ENCODE measurements around the gene KRTAP5-7. TPM values are rescaled to one million over a fixed set of nuclear protein-coding genes. Genes with fewer than 3 reads are reported as not detected.
"Not testable (repeated sequence)": the region's sequence is repeated elsewhere in the genome, so short reads cannot be mapped to it uniquely, and the experiment has no call there.

The KRTAP5-7 gene
- total and polyA plus RNA-seq, 2 of the 13 experiments (the other 11 are each of a cell fraction or from before 2014, with no cell fraction given), result 0.54 TPM; not detected in 1

GRCh38 chr11:71534711-71535608 is 7.9 kb downstream of the KRTAP5-7 start (continued):
- TF ChIP-seq ZBTB43 (CRISPR knock-in tag; conservative IDR thresholded peaks at IDR 0.05) (peak; percentile 58; the same call in 1 of the 2 replicates), ZMYM4 (CRISPR knock-in tag; IDR thresholded peaks at IDR 0.05) (peak; percentile 16; the same call in 1 of the 2 replicates), HNF1A (IDR thresholded peaks at IDR 0.05; ENCODE audit: low read depth) (peak; percentile 86), HNF1A (CRISPR knock-in tag; IDR thresholded peaks at IDR 0.05; ENCODE audit: borderline replicate concordance) (peak; percentile 83; the same call in 1 of the 2 replicates), SOX5 (CRISPR knock-in tag; IDR thresholded peaks at IDR 0.05; ENCODE audit: borderline replicate concordance) (peak; percentile 77; the same call in 1 of the 2 replicates), NKX3-1 (CRISPR knock-in tag; IDR thresholded peaks at IDR 0.05) (0 out of 2 replicates have a peak, but pooled peaks have one; percentile 47), POLR2A (IDR thresholded peaks at IDR 0.05; ENCODE audit: insufficient read depth in 1 of 2, low read depth in 2 of 2, low read length in 2 of 2) (peak in 1 of 2 experiments; percentile 44; a peak in 1 of 4 replicates), ZNF800 (CRISPR knock-in tag; IDR thresholded peaks at IDR 0.05) (peak; percentile 47), POLR2G (IDR thresholded peaks at IDR 0.05; ENCODE audit: low read depth, low read length) (peak; percentile 56), ZNF607 (CRISPR knock-in tag; IDR thresholded peaks at IDR 0.05; ENCODE audit: borderline replicate concordance) (0 out of 2 replicates have a peak, but pooled peaks have one; percentile 47), ZMYM3 (CRISPR knock-in tag; IDR thresholded peaks at IDR 0.05) (peak; percentile 57; the same call in 1 of the 2 replicates), ZNF451 (CRISPR knock-in tag; IDR thresholded peaks at IDR 0.05) (0 out of 2 replicates have a peak, but pooled peaks have one; percentile 36), FOXA3 (CRISPR knock-in tag; IDR thresholded peaks at IDR 0.05) (peak; percentile 56), ZSCAN9 (CRISPR knock-in tag; IDR thresholded peaks at IDR 0.05; ENCODE audit: borderline replicate concordance) (peak; percentile 9; the same call in 1 of the 2 replicates), ELF3 (CRISPR knock-in tag; IDR thresholded peaks at IDR 0.05) (peak; percentile 55), POLR2AphosphoS5 (IDR thresholded peaks at IDR 0.05; ENCODE audit: low read depth, low read length) (0 out of 2 replicates have a peak, but pooled peaks have one; percentile 9), PHF8 (CRISPR knock-in tag; IDR thresholded peaks at IDR 0.05) (peak; percentile 36; the same call in 1 of the 2 replicates), GATA4 (IDR thresholded peaks at IDR 0.05; ENCODE audit: borderline replicate concordance, low read depth) (peak; percentile 41; the same call in 1 of the 2 replicates), SOX6 (CRISPR knock-in tag; IDR thresholded peaks at IDR 0.05) (peak; percentile 66), RARA (CRISPR knock-in tag; IDR thresholded peaks at IDR 0.05) (peak; percentile 86), TFAP4 (IDR thresholded peaks at IDR 0.05; ENCODE audit: borderline replicate concordance, low read depth) (peak; percentile 43; the same call in 1 of the 2 replicates)
- not testable (repeated sequence) for TF ChIP-seq SOX6 (IDR thresholded peaks at IDR 0.05)
